CD4-positive, alpha-beta T cell (primary cell): ENCODE measurements around the gene SMIM10L2A. TPM values are rescaled to one million over a fixed set of nuclear protein-coding genes. Genes with fewer than 3 reads are reported as not detected.

ENCODE experiments used
- ATAC-seq: fragments of 200-7000 bp; cut with Tn5 transposase; one replicate; pipeline ENCODE4 v1.10.0; 2022; ENCODE audit warnings: mild to moderate bottlenecking; ENCODE audit not compliant: poor library complexity
- CTCF ChIA-PET: fragments of 350-600 bp; sonication (Branson Sonifier 250); formaldehyde crosslinking; loops from one replicate; lab custom pipeline; 2021; ENCODE audit warnings: antibody characterized with exemption, inconsistent platforms; lab: Charles Lee
- POLR2A ChIA-PET: fragments of 350-600 bp; sonication (Branson Sonifier 250); formaldehyde crosslinking; loops from one replicate; lab custom pipeline; 2021; ENCODE audit warnings: antibody characterized with exemption, inconsistent platforms; lab: Charles Lee
- DNase-seq, 14 experiments: peaks; one replicate each; pipeline ENCODE4 v3.0.0-alpha.2; 2013 to 2020; ENCODE audit warnings: mixed read lengths in 2 of 14
- H3K27ac ChIP-seq, 2 donors: one replicate each; pipeline versions ENCODE4 v1.5.1 to v1.7.0; 2013; ENCODE audit warnings: low read length in 2 of 2, low read depth in 1 of 2, mild to moderate bottlenecking in 1 of 2
- H3K27me3 ChIP-seq, 2 experiments: 1 replicate in 1 of 2; 2 replicates in 1 of 2; pipeline versions ENCODE4 v1.6.1 to v1.7.0; 2013; ENCODE audit warnings: low read length in 2 of 2, control low read depth in 1 of 2, mild to moderate bottlenecking in 1 of 2, moderate library complexity in 1 of 2; ENCODE audit not compliant: insufficient read depth in 2 of 2, control insufficient read depth in 1 of 2
- H3K36me3 ChIP-seq: one replicate; pipeline ENCODE4 v1.6.1; 2013; ENCODE audit warnings: low read length, control low read depth; ENCODE audit not compliant: insufficient read depth
- H3K4me1 ChIP-seq: one replicate; pipeline ENCODE4 v1.6.1; 2013; ENCODE audit warnings: low read length, control low read depth; ENCODE audit not compliant: insufficient read depth
- H3K4me3 ChIP-seq: one replicate; pipeline ENCODE4 v1.5.1; 2013; ENCODE audit warnings: mild to moderate bottlenecking, low read length, moderate library complexity
- H3K9me3 ChIP-seq, 2 experiments: 1 replicate in 1 of 2; 2 replicates in 1 of 2; pipeline versions ENCODE4 v1.6.1 to v1.7.0; 2013; ENCODE audit warnings: low read length in 2 of 2, mild to moderate bottlenecking in 2 of 2, control low read depth in 1 of 2, moderate library complexity in 1 of 2; ENCODE audit not compliant: control insufficient read depth in 1 of 2, insufficient read depth in 1 of 2
- H3K27ac Mint-ChIP-seq: one replicate; pipeline ENCODE4 v1.8.0; 2020; ENCODE audit warnings: mixed read lengths
- H3K27me3 Mint-ChIP-seq: one replicate; pipeline ENCODE4 v1.8.0; 2021; ENCODE audit warnings: mixed read lengths
- H3K36me3 Mint-ChIP-seq: one replicate; pipeline ENCODE4 v1.8.0; 2021; ENCODE audit warnings: low read depth, mixed read lengths
- H3K4me1 Mint-ChIP-seq: one replicate; pipeline ENCODE4 v1.8.0; 2021; ENCODE audit warnings: low read depth, mixed read lengths
- H3K4me3 Mint-ChIP-seq: one replicate; pipeline ENCODE4 v1.8.0; 2020; ENCODE audit warnings: mild to moderate bottlenecking, mixed read lengths
- H3K9me3 Mint-ChIP-seq: one replicate; pipeline ENCODE4 v1.8.0; 2020; ENCODE audit warnings: mixed read lengths
- intact Hi-C, 2 experiments: fragments of 100-400 bp; cut with DNase I in 1 of 2; cut with micrococcal nuclease in 1 of 2; formaldehyde crosslinking; loops; one replicate each; pipeline versions ENCODE4 v1.15.1 to v1.9.0; 2023 to 2025; cut with DNase I, micrococcal nuclease
- total RNA-seq, 174 experiments: library from RNA in 2 of 174; stranded (reverse) in 2 of 174; gene quantifications; one replicate each; pipeline ENCODE4 v1.2.3 and lab custom pipeline; 2021 to 2026
- TF ChIP-seq, protein P1 (sequence below): fragments of 200-600 bp; IDR thresholded peaks from one replicate; pipeline ENCODE4 v1.8.0; 2022; ENCODE audit warnings: antibody characterized with exemption, mild to moderate bottlenecking

The SMIM10L2A gene
- total RNA-seq, 2 experiments from 2014 or later, result 1.1 to 1.3 TPM

DNA sequence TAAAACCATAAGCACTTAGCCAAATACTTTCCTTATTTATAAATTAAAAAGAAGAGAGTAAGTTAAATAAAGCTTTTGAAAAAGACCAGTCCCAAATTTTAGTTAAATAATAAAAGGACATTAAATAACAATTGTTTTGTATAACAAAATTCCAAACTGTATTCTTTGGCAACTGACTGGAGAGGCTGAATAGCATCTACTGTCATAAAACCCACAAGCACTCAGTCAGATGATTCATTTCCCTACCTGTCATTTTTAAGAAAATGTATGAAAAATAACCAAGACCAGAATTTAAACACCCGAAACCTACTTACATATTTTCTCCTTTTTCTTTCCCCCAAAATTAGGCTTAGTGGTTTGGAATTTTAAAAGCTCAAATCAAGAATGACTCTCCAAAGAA, 32.5 kb upstream of the SMIM10L2A start:
- TF ChIP-seq, protein P1, sequence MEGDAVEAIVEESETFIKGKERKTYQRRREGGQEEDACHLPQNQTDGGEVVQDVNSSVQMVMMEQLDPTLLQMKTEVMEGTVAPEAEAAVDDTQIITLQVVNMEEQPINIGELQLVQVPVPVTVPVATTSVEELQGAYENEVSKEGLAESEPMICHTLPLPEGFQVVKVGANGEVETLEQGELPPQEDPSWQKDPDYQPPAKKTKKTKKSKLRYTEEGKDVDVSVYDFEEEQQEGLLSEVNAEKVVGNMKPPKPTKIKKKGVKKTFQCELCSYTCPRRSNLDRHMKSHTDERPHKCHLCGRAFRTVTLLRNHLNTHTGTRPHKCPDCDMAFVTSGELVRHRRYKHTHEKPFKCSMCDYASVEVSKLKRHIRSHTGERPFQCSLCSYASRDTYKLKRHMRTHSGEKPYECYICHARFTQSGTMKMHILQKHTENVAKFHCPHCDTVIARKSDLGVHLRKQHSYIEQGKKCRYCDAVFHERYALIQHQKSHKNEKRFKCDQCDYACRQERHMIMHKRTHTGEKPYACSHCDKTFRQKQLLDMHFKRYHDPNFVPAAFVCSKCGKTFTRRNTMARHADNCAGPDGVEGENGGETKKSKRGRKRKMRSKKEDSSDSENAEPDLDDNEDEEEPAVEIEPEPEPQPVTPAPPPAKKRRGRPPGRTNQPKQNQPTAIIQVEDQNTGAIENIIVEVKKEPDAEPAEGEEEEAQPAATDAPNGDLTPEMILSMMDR, result no peak
- Histone ChIP-seq H3K9me3 (no peaks in the 10 kb centered on the region), H3K4me1 (peaks cover 9% of the 10 kb centered on the region), H3K4me3 (no peak overlapping the region), H3K27ac (no peak overlapping the region), H3K36me3 (no peaks in the 10 kb centered on the region), H3K27me3 (no peaks in the 10 kb centered on the region)
- no peak for ATAC-seq
- Mint-ChIP-seq H3K4me1 (peaks cover 12% of the 10 kb centered on the region), H3K27ac (no peak overlapping the region), H3K27me3 (no peaks in the 10 kb centered on the region), H3K9me3 (no peaks in the 10 kb centered on the region), H3K36me3 (no peaks in the 10 kb centered on the region), H3K4me3 (no peak overlapping the region)
- intact Hi-C loops, result no loop called here
- ChIA-PET POLR2A (no interaction called here), CTCF (no interaction called here)
- DNase-seq, result no peak

DNA sequence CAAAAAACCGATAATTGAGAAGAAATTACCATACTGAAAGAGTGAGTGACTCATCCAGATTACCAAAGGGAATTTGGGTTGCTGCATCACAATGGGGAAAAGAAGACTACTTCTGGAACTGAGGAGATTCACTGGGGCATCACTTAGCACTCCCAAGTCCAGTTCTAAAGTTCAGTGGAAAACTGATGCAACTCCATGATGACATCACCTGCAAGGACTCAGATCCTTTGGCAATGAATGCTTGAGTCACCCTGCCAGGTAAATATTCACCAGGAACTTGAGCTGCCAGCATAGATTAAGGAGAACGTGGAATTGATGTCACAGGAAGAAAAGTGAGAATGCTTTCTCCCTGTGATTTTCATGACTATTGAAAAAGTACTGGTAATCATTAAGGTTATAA, 32.0 kb upstream of the SMIM10L2A start:
- H3K9me3 ChIP-seq, result no peaks in the 10 kb centered on the region
- H3K27me3 Mint-ChIP-seq, result no peaks in the 10 kb centered on the region
- H3K27ac Mint-ChIP-seq, result no peak overlapping the region
- no peaks in the 10 kb centered on the region for H3K9me3 Mint-ChIP-seq
- intact Hi-C loops, result no loop called here
- no peak overlapping the region for H3K4me3 Mint-ChIP-seq
- H3K27ac ChIP-seq, result no peak overlapping the region
- CTCF ChIA-PET, result no interaction called here
- POLR2A ChIA-PET, result no interaction called here
- H3K36me3 Mint-ChIP-seq, result no peaks in the 10 kb centered on the region
- H3K27me3 ChIP-seq, result no peaks in the 10 kb centered on the region
- no peak for DNase-seq
- H3K36me3 ChIP-seq, result no peaks in the 10 kb centered on the region
- peaks cover 9% of the 10 kb centered on the region for H3K4me1 Mint-ChIP-seq
- no peak for ATAC-seq
- no peak overlapping the region for H3K4me3 ChIP-seq
- TF ChIP-seq, protein P1, result no peak
- peaks cover 8% of the 10 kb centered on the region for H3K4me1 ChIP-seq

DNA sequence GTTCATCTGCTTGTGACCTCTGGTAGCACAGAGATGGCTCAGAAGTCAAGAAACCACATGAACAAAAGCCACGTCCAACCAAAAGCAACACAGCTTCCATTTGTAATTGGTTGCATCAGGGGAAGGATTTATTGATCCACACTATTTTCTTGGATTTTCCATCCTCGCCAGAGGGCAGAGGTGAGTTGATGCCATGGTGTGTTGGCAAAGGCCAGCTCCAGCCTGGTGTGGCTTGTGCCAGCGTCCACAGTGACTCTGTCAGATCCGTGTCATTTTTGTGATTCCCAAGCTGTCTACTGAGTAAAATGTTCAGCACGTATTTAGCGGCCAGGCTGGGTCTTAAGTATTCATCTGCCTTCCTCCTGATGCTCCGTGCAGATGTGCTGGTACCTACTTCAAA, 30.0 kb upstream of the SMIM10L2A start:
- ATAC-seq (no peak), DNase-seq (no peak)
- no peaks in the 10 kb centered on the region for H3K27me3 Mint-ChIP-seq
- TF ChIP-seq, protein P1, result no peak
- no peak overlapping the region for H3K27ac Mint-ChIP-seq
- H3K36me3 Mint-ChIP-seq, result no peaks in the 10 kb centered on the region
- Histone ChIP-seq H3K4me3 (no peak overlapping the region), H3K36me3 (no peaks in the 10 kb centered on the region), H3K27ac (no peak overlapping the region), H3K27me3 (no peaks in the 10 kb centered on the region), H3K9me3 (no peaks in the 10 kb centered on the region), H3K4me1 (no peaks in the 10 kb centered on the region)
- ChIA-PET POLR2A (no interaction called here), CTCF (interaction anchor here (1.4 kb wide), 1 partner anchor 10 kb away, joined by 5 read pairs; no protein-coding TSS in a partner anchor)
- H3K4me1 Mint-ChIP-seq, result peaks cover 6% of the 10 kb centered on the region
- H3K4me3 Mint-ChIP-seq, result no peak overlapping the region
- no peaks in the 10 kb centered on the region for H3K9me3 Mint-ChIP-seq
- intact Hi-C loops, result no loop called here
